GM19023 (cell line): ENCODE data around the gene CDH13.

Source experiments
- ATAC-seq: cut with Tn5 transposase; IDR thresholded peaks from one replicate; pipeline ENCODE4 v1.9.1; 2021; ENCODE audit warnings: mild to moderate bottlenecking, moderate library complexity; ENCODE audit not compliant: unreplicated experiment

The CDH13 gene

DNA sequence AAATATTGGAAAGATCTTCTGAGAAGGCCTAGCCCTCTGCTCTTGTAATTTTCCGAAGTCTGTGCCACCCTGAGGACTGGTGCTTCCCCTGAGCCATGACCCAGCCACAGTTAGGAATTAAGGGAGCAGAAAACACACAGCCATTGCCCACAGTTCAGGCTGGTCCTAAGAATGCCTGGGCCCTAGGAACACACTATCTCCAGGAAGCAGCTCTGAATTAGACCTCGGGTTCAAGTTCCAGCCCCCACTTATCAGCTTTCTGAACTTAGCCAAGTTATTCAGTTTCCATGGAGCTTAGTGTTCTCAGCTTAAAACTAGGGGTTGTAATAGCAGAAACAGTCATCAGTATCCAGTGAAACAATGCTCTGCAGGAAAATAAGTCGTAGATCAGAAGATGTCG is 56.0 kb downstream of the CDH13 start:
- no peak for ATAC-seq

DNA sequence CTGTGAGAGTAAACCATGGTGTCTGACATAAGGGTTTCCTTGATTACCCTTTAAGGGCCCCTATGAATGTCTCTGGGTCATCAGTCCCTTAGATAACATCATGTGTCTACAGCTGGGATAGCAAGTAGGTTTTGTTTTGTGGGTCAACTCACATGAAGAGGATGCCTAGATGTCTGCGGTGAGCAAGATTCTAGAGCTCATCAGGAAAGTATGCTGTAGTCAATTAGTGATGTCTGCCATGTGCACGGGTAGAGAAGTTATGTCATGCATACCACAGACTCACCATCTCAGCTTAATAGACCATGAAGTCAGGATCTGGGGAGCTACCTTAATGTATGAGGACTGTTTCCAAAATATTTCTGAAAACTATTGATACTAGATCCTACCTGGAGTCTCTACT is 57.5 kb downstream of the CDH13 start:
- no peak for ATAC-seq

DNA sequence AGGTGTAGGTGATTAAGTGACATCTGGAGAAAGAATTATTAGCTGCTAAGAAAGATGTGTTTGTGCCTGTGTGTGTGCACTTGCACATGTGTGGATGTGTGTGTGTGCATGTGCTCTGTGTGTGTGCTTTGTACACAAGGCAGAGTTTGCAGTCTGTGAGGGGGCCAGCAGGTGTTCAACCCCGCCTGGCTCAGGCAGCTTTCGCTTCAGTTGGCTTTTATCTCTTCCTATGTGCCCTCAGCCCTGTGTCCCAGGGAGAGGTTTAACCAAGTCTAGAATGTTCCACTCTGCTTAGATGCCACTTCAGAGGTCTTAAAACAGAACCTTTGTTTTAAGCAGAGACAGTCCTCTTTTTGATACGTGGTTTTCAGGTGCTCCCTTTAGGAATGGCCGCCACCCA is 58.8 kb downstream of the CDH13 start:
- no peak for ATAC-seq

DNA sequence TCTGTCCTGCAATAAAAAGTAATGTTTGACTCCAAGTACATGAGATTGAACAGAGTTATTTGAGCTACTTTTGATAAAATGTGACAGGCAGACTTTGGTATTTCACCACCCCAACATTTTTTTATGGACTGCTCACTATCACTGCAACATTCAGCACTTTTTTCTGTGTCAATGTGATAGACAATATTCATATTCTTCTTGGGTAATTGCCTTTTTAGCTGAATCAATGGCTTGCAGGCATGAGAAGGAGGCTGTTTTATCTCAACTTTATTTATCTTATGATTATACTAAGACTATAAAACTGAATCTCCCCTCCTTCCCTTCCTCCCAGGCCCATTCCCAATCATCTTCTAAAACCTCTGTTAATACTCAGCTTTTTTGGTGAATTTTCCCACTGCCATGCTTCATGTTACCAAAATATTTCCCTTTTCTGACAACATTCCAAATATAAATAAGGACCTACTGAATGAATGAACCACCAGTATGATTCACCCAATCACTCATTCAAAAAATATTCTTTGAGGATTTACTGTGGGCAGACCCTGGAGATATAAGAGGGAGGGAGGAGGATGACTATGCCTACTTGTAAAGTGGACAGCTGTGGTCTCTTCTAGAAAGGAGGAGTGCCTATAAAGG is 67.6 kb downstream of the CDH13 start:
- no peak for ATAC-seq

DNA sequence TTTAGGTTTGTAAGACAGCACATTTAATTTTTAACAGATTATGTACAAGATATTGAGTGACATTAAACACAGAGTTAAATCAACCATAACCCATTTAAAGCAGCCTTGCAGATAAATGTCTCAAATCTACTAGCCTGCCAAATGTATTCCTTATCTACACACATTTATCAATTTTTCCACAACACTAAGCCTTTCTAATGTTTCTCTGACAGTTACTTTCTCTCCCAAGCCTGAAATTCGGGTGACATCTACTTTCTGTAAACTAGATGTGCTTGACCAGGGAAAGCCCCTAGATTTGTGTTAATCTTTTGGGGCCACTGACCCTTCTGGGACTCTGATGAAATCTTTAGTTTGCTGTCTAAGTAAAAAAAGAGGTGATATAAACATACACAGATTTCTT is 69.0 kb downstream of the CDH13 start:
- ATAC-seq, result no peak

DNA sequence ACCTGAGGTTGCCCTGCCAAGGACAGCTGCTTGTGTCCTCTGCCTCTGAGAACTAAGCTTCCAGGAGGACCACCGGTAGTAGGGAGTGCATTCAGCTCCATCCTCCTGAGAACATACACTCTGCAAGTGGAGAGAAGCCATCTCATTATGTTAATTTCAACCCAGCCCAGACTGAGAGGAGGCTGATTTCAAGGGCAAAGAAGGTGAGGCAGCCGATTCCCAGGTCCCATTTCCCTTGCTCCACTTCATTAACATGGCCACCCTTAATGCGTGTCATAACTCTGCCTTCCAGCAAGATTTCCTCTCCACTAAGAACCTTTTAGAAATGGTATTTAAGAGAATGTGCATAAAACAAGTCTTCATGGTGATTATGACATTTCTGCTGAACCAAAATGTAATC is 72.5 kb downstream of the CDH13 start:
- ATAC-seq, result no peak

DNA sequence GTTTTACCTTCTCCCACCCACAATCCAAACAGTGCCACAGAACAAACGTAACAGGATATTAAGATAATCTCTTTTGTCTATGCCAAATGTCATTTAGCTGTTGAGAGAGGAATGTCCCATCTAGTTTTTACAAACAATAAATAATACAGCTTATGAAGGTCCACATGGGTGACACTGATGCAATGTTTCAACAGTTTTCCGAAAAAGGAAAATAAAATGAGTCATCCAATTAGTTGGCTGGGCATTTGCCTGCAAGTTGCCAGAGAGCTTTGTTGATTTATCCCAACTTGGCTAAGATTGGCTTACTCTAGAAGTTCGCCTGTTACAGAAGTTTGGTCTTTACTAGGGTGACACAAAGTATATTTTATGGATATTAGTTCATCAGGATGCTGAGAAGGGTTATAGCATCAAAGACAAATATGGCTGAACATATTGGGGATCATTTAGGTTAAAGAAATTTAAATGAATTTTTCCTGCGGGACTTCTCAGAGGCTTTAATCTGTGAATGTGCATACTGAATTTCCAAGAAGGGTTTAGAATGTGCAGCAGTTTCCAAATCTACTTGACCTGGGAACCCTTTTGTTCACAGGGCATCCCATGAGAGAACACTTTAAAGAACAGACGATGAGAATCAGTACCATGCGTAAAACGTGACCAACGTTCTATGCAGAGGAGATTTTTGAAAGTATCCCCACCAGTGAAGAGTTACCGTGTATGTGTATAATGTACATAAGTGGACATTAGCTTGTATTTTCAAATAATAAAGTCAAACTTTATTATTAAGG is 73.1 kb downstream of the CDH13 start:
- ATAC-seq, result no peak

DNA sequence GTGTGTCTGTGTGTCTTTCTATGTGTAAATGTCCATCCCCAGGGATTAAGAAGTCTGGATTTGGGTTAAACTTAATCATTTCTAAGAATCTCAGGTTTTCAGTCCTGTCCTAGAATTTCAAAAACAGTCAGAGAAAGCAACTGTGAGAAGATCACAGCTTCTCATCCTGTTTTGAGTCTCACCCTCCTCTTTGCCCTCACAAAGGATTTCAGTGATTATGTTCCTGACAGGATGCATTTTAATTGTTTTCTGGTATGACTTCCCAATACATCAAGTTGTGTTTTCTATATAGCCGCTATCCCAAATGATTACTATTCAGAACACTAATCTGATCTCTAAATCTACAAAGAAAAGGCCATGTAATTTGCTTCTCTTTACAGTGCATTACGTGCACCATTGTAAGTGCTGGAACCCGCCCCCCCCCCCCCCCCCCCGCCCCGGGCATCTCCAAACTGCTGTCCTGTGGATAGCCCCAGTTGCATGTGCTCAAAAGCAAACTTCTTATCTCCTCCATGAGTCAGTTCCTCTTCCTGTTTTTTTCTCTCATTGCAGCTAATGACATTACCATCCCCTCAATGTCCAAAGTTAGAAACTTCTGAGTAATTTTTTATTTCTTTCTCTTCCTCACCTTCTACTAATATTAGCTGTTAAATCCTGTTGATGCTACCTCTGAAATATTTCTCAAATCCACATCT is 73.9 kb downstream of the CDH13 start:
- ATAC-seq, result no peak

DNA sequence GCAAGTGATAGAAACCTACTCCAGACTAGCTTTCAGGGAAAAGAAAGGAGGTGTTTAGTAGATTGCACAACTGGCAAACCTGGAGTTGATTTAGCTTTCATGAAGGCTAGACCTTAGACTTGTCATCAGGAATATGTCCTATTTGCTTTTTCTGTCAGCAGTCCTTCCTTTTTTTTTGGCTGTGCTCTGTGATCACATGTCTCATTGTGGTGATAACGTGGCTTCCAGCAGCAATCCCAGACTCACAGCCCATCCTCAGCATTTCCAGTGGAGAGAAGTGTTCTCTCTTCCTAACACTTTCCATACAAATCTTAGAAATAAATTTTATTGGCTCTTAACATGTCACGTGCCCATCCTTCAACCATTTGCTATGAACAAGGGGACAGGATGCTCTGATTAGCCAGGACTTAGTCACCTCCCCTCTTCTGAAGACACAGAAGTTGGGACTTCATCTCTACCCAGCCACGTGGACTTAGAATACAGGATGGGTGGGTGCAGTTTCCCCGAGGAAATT is 74.7 kb downstream of the CDH13 start:
- ATAC-seq, result no peak

DNA sequence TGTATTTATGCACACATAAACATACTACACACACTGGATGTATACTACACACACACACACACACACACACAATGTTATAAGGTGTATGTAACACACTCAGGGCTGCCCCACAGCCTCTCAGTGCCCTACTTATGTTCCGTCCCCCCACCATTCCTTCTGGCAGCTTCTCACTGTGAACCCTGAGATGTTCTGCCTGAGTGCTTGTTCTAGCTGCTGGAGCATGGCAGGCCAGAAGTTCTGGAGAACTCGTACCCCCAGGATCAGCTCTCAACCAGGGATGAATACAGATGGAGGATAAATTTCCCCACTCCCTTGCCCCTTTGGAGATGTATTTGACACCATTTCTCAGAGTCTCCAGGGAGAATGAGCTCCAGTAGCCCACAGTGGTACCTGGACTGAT is 76.4 kb downstream of the CDH13 start:
- no peak for ATAC-seq

DNA sequence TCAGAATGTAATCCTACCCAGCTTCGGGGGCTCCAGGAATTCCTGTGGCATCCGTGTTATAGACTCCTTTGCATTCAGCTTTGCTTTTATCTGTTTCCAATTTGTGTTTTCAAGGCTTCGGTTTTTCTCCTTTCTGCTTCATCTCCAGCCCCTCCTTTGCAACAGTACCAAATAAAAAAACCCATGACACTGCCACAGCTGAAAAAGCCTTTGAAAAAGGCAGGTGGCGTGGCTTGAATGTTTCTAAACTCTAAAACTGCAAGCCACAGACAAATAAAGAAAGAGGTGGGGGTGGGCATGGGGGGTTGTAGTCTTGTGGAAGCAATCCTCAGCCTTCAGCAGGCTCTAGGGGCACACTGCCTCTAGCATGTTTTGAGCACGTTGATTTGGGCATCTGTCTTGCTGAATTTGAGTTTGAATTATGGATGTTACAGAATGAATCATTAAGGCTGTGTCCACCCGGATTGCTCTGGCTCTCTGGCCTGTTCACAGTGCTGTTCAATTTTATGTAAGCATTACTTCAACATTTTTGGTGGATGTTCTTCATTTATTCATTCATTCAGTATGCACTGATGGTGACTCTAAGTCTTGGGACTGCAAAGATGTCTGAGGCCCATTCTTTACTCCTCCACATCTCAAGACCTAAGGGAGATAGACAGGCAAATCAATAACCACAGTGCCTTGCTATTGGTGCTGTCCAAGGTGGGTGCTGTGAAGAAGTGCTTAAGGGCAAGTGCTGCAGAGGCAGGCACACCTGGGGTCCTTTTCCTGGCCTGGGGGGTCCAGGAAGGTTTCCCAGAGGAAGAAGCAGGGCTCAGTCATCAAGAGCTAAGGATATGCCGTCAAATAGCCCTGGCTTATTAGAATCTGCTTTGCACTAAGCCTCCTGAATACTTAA is 77.4 kb downstream of the CDH13 start:
- ATAC-seq, result no peak

DNA sequence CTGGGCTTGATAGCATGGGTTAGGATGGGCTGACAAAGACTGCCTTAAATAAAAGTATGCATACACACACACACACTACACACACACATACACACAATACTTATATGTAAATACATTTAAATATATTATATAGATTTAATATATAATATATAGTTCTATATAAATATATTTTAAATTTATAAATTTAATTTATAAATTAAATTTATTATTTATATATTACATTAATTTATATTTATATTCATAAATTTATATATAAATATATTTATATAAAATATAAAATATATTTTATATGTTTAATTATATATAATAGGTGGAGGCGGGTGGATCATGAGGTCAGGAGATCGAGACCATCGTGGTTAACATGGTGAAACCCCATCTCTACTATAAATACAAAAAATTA is 83.2 kb downstream of the CDH13 start:
- ATAC-seq, result no peak

DNA sequence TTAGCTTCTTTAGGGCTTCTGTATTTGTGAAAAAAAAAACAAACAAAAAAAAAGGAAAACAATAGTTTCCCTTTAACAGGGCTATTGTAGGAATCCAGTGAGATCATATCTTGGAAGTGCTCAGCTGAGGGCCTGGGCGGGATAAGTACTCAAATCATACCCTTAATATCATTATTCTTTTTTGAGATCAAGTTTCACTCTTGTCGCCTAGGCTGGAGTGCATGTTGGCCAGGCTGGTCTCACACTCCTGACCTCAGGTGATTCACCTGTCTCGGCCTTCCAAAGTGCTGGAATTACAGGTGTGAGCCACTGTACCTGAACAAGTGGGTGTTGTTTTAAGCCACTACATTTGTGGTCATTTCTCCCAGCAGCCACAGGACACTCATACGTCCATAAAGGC is 87.0 kb downstream of the CDH13 start:
- no peak for ATAC-seq

DNA sequence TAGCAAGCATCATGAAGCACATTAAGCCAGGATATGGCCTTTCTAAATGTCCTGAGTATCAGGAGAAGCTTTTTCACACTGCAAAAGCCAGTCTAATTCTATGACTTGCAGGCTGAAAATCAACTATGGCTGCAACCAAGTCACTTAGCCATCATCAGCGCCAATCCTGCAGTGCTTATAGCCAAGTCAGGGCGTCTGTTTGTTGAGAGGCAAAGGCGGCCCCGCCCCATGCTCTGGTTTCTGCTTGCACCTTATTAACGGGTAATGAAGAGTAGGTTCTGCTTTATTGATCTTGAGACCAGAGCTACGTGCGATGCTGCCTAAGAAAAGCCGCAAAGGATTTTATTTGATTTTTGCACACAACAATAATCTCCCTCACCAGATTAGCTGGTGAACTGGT is 88.4 kb downstream of the CDH13 start:
- ATAC-seq, result no peak

DNA sequence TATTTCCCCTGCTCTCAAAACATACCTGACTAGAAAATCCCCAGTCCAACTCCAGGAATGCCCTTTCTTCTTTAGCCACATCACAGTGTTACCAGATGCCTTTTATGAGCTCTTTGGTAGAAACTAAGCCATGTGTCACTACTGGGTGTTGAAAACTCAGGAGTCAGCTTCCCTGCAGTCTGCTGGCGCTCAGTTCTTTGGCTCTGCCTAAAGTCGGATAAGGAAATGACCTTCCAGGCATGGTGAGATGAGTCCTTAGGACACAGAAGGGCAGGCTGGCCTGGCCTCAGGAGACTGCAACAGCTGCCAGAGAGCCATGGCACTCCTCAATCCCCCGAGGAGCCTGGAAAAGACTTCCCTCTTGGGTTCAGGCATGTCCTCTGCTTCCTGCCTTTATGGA is 89.1 kb downstream of the CDH13 start:
- no peak for ATAC-seq

DNA sequence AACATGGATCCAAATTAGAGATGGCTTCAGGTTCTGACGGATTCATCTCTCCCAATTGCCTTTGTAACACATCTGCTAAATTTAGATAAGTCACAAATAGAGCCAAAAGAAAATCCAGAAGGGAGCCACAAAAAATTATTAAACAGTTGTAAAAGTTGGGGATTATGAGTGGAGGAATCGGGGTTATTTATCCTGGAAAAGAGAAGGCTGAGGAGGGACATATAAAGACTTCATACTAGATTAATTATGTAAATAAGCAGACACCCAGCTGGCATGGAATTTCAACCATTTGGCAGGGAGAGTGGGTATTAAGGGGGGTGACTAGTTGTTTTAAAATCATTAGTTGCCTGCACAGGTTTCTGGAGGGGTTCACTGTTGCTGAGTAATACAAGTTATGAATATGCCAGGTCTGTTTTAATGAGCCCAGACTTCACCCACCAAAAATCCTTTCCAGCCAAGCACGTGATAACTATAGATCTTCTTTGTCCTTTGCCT is 89.6 kb downstream of the CDH13 start:
- ATAC-seq, result no peak

DNA sequence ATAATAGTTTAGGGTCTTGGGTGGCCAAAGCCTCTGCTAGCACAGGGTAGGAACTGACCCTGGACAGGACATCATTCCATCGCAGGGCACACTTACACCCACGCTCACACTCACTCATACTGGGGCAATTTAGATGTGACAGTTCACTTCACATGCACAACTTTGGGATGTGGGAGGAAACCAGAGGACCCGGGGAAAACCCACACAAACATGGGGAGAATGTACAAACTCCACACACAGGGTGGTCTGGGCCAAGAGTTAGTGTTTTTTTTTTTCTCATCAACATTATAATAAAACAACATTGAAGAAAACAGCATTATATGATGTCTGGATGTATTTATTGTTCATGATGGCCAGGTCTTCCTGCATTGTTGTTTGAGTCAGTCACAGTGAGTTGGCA is 93.6 kb downstream of the CDH13 start:
- no peak for ATAC-seq

DNA sequence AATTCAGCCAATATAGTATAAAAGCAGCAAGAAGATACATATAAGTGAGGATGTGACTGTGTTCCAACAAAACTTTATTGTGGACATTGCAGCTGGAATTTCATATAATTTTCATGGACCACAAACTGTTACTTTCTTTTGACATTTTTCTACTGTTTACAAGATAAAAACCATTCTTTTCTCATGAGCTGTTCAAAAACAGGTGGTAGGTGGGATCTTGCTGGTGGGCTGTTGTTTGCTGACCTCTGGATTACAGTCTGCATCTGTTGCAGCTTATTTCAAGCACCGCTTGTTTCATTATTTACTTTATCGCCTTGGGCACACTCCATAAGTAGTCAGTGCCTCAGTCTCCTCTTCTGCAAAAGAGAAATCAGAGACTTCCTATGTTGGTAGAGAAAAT is 99.5 kb downstream of the CDH13 start:
- no peak for ATAC-seq

DNA sequence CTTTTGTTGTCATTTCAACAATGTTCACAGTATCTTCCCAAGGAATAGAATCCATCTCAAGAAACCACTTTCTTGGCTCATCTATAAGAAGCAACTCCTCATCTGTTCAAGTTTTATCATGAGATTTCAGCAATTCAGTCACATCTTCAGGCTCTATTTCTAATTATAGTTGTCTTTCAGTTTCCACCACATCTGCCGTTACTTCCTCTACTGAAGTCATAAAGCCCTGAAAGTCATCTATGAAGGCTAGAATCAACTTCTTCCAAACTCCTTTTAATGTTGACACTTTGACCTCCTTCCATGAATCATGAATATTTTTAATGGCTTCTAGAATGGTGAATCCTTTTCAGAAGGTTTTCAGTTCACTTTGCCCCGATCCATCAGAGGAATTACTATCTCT is 102.1 kb downstream of the CDH13 start:
- ATAC-seq, result no peak

DNA sequence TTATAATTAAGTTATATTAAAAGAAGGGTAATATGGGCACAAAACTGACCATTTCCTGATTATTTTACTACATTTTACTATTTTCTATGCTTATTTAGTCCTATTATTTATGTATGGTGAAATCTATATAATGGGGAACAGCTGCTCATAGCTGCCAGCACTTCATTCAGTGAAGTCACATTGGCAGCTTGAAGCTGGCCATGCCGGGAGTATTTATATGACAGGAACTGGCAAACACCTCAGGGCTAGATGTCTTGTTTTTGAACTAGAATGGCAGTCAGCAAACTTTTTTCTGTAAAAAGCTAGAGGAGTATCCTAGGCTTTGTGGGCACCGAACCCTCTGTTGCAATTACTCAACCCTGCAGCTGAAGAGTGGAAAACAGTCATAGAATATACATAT is 104.1 kb downstream of the CDH13 start:
- no peak for ATAC-seq

DNA sequence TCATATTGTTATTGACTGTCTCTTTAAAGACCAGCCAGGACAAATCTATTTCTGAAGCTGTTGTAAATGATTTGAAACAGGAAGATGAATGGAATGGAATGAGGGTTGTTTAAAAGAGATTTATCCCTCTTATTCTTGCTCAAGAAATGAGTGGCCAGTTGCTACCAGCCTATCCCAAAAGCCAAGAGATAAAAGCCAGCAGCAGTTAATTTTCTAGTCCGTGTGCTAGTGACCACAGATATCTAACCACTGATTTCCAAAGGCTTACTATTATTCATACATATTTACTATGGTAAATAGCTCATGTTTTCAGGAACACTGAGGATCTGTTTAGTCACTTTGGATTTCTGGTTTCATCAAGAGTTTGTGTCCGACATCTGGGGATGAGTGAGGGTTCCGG is 105.7 kb downstream of the CDH13 start:
- no peak for ATAC-seq
